Transverse colon (tissue), 4 donors: Measurements from ENCODE around the gene ARHGAP1. TPM values are rescaled to one million over a fixed set of nuclear protein-coding genes. Genes with fewer than 3 reads are reported as not detected.

Experiments used
- DNase-seq: peaks from one replicate; pipeline ENCODE4 v3.0.0-alpha.2; 2019
- H3K27ac ChIP-seq, 4 donors: fragments of 200-600 bp; sonication (generic); 2 replicates each; pipeline ENCODE4 v1.5.1; 2016 to 2018; ENCODE audit warnings: inconsistent platforms in 4 of 4
- H3K27me3 ChIP-seq: fragments of 200-600 bp; sonication (generic); 2 replicates; pipeline ENCODE4 v1.5.1; 2017; ENCODE audit warnings: inconsistent platforms
- H3K36me3 ChIP-seq, 4 donors: fragments of 200-600 bp; sonication (generic); 2 replicates each; pipeline ENCODE4 v1.5.1; 2017 to 2019; ENCODE audit warnings: inconsistent platforms in 4 of 4
- H3K4me1 ChIP-seq, 4 donors: fragments of 200-600 bp; sonication (generic); 2 replicates each; pipeline ENCODE4 v1.5.1; 2017 to 2020; ENCODE audit warnings: inconsistent platforms in 4 of 4
- H3K4me3 ChIP-seq, 4 donors: fragments of 200-600 bp; sonication (generic); 1 replicate in 1 of 4; 2 replicates in 3 of 4; pipeline versions ENCODE4 v1.5.1 to v1.6.1; 2017 to 2019; ENCODE audit warnings: inconsistent platforms in 4 of 4
- H3K9me3 ChIP-seq, 2 donors: fragments of 200-600 bp; sonication (generic); 2 replicates each; pipeline ENCODE4 v1.5.1; 2017 to 2019; ENCODE audit warnings: inconsistent platforms in 2 of 2
- CTCF ChIP-seq, 5 experiments: fragments of 200-600 bp in 3 of 5; fragments of 450-650 bp in 2 of 5; sonication (generic) in 3 of 5; IDR thresholded peaks; 1 replicate in 2 of 5; 2 replicates in 3 of 5; pipeline ENCODE4 v1.5.1; 2016 to 2017; ENCODE audit warnings: antibody characterized with exemption in 5 of 5, inconsistent platforms in 3 of 5, mild to moderate bottlenecking in 2 of 5, moderate library complexity in 1 of 5
- EP300 ChIP-seq: sonication (generic); formaldehyde crosslinking; IDR thresholded peaks from one replicate; pipeline ENCODE4 v1.6.1; 2017; ENCODE audit warnings: antibody characterized with exemption, low read depth
- POLR2A ChIP-seq: fragments of 450-650 bp; IDR thresholded peaks from one replicate; pipeline ENCODE4 v1.6.1; 2016; ENCODE audit warnings: antibody characterized with exemption, mild to moderate bottlenecking, moderate library complexity
- POLR2AphosphoS5 ChIP-seq, 3 donors: sonication (generic); formaldehyde crosslinking; IDR thresholded peaks; one replicate each; pipeline ENCODE4 v1.6.1; 2016; ENCODE audit warnings: antibody characterized with exemption in 3 of 3
- WGBS, 2 donors: methylation state at CpG; one replicate each; pipeline ENCODE4 v1.1.5; 2018; ENCODE audit warnings: low coverage in 1 of 2; 5-methylcytosine and 5-hydroxymethylcytosine counted together
- in situ Hi-C, 4 donors: fragments of 200-750 bp; cut with MboI; loops; one replicate each; pipeline versions ENCODE4 v1.15.0 to v1.15.1; 2017; ENCODE audit warnings: low sequenced_read_pairs in 3 of 4, low pct_ligation_motif_present in 1 of 4, low pct_unique_long_range_greater_than_20kb in 1 of 4
- intact Hi-C: fragments of 100-400 bp; cut with DNase I; formaldehyde crosslinking; loops from one replicate; pipeline ENCODE4 v1.15.1; 2023; ENCODE audit warnings: low total_unique reads
- total RNA-seq, 4 donors: library from RNA; depleted of rRNA; stranded (reverse); fragments of >200 nt; gene quantifications; one replicate each; pipeline ENCODE4 v1.1.0, GENCODE V29; 2016

Gene ARHGAP1
- total RNA-seq, 4 donors from 2014 or later = 48.6 to 69.5 (median 50.9) TPM

GRCh38 chr11:46667043-46667481 lies 33.4 kb downstream of the ARHGAP1 start:
- no peak for TF ChIP-seq EP300
- no peak overlapping the region for H3K4me3 ChIP-seq
- peaks cover 0 to 10% (median 0%) of the 10 kb centered on the region in 4 donors for H3K4me1 ChIP-seq
- in situ Hi-C loops = no loop called here
- H3K36me3 ChIP-seq = peaks cover 0 to 65% (median 29%) of the 10 kb centered on the region in 4 donors
- H3K27me3 ChIP-seq = no peaks in the 10 kb centered on the region
- DNase-seq = no peak
- 60 to 71% methylated on average over 1 to 2 of the region's 2 CpGs for WGBS, 2 donors
- peak overlapping the region in 3 of 4 donors; percentile 22 to 49 (median 24) for H3K27ac ChIP-seq
- no peaks in the 10 kb centered on the region for H3K9me3 ChIP-seq
- intact Hi-C loops = no loop called here

- Histone ChIP-seq H3K4me3 (no peak overlapping the region), H3K9me3 (no peaks in the 10 kb centered on the region), H3K4me1 (peaks cover 0 to 10% (median 0%) of the 10 kb centered on the region in 4 donors), H3K27me3 (no peaks in the 10 kb centered on the region), H3K27ac (peak overlapping the region in 3 of 4 donors; percentile 22 to 49 (median 24)), H3K36me3 (peaks cover 0 to 59% (median 29%) of the 10 kb centered on the region in 4 donors)
- intact Hi-C loops = no loop called here
- in situ Hi-C loops = no loop called here
- no peak for DNase-seq
- TF ChIP-seq POLR2A (no peak), EP300 (no peak), POLR2AphosphoS5 (IDR thresholded peaks at IDR 0.05) (no peak), CTCF (IDR thresholded peaks at IDR 0.05) (no peak)
- 65 to 78% methylated on average over 4 to 5 of the region's 5 CpGs for WGBS, 2 donors
Observed at GRCh38 chr11:46666516-46666915, 33.9 kb downstream of the ARHGAP1 start.

- intact Hi-C loops = no loop called here
- H3K4me3 ChIP-seq = no peak overlapping the region
- TF ChIP-seq POLR2AphosphoS5 (IDR thresholded peaks at IDR 0.05) = no peak
- TF ChIP-seq EP300 = no peak
- no peak for TF ChIP-seq CTCF (IDR thresholded peaks at IDR 0.05)
- TF ChIP-seq POLR2A = no peak
- peaks cover 0 to 10% (median 0%) of the 10 kb centered on the region in 4 donors for H3K4me1 ChIP-seq
- 82% methylated on average over 1 of the region's 1 CpG; no CpG with 5 or more reads in 1 of the 2 donors for WGBS, 2 donors
- H3K9me3 ChIP-seq = no peaks in the 10 kb centered on the region
- DNase-seq = no peak
- peaks cover 0 to 68% (median 25%) of the 10 kb centered on the region in 4 donors for H3K36me3 ChIP-seq
- no peaks in the 10 kb centered on the region for H3K27me3 ChIP-seq
- H3K27ac ChIP-seq = peak overlapping the region in 1 of 4 donors; percentile 11
- in situ Hi-C loops = no loop called here
Observed at GRCh38 chr11:46665356-46665755, 35.1 kb downstream of the ARHGAP1 start.

GRCh38 chr11:46664612-46665011 lies 35.8 kb downstream of the ARHGAP1 start:
- 60 to 80% methylated on average over 1 to 6 of the region's 6 CpGs for WGBS, 2 donors
- no peak for DNase-seq
- Histone ChIP-seq H3K4me3 (no peak overlapping the region), H3K27ac (no peak overlapping the region), H3K4me1 (peaks cover 0 to 10% (median 0%) of the 10 kb centered on the region in 4 donors), H3K36me3 (peaks cover 0 to 69% (median 25%) of the 10 kb centered on the region in 4 donors), H3K27me3 (no peaks in the 10 kb centered on the region), H3K9me3 (no peaks in the 10 kb centered on the region)
- TF ChIP-seq CTCF (IDR thresholded peaks at IDR 0.05) = no peak
- TF ChIP-seq POLR2A = no peak
- TF ChIP-seq POLR2AphosphoS5 (IDR thresholded peaks at IDR 0.05) = no peak
- TF ChIP-seq EP300 = no peak
- intact Hi-C loops = no loop called here
- in situ Hi-C loops = no loop called here
